ENCODE results near the gene C1QTNF6. TPM values are rescaled to one million over a fixed set of nuclear protein-coding genes. Genes with fewer than 3 reads are reported as not detected.
A peak's percentile ranks its signal among the peaks of the same experiment; 100 is the strongest.

Gene C1QTNF6
- total and polyA plus RNA-seq, 5 donors from 2014 or later: 1.6 to 13.6 (median 2.1) TPM

GRCh38 chr22:37188901-37189466, 937 bp upstream of the C1QTNF6 start:
- Histone ChIP-seq H3K27ac (ENCODE audit: insufficient read depth, low read length, poor library complexity, severe bottlenecking) (peak overlapping the region; percentile 62), H3K27me3 (ENCODE audit: control insufficient read depth, insufficient read depth, low read length) (no peaks in the 10 kb centered on the region), H3K9me3 (ENCODE audit: control insufficient read depth in 2 of 2, low read length in 2 of 2) (no peaks in the 10 kb centered on the region), H3K4me1 (ENCODE audit: control insufficient read depth, insufficient read depth, low read length, poor library complexity, severe bottlenecking) (peaks cover 68% of the 10 kb centered on the region), H3K4me3 (ENCODE audit: low read depth, low read length) (peak overlapping the region; percentile 49), H3K36me3 (ENCODE audit: control insufficient read depth, insufficient read depth, low read length) (no peaks in the 10 kb centered on the region)
- H3K27me3 Mint-ChIP-seq: no peaks in the 10 kb centered on the region
- peak overlapping the region; percentile 86 to 90 (median 89) for H3K27ac Mint-ChIP-seq
- no peaks in the 10 kb centered on the region for H3K9me3 Mint-ChIP-seq
- peaks cover 22 to 77% (median 52%) of the 10 kb centered on the region in 4 donors for H3K4me1 Mint-ChIP-seq
- peaks cover 5% of the 10 kb centered on the region for H3K36me3 Mint-ChIP-seq
- H3K4me3 Mint-ChIP-seq: peak overlapping the region; percentile 62 to 79 (median 76)
- peak in 1 of 3 donors; percentile 84 for DNase-seq
- ATAC-seq (ENCODE audit: low read depth in 2 of 2): no peak

- Histone ChIP-seq H3K4me3 (ENCODE audit: low read depth, low read length) (peak overlapping the region; percentile 68), H3K27me3 (ENCODE audit: control insufficient read depth, insufficient read depth, low read length) (no peaks in the 10 kb centered on the region), H3K4me1 (ENCODE audit: control insufficient read depth, insufficient read depth, low read length, poor library complexity, severe bottlenecking) (peaks cover 68% of the 10 kb centered on the region), H3K36me3 (ENCODE audit: control insufficient read depth, insufficient read depth, low read length) (no peaks in the 10 kb centered on the region), H3K27ac (ENCODE audit: insufficient read depth, low read length, poor library complexity, severe bottlenecking) (peak overlapping the region; percentile 62), H3K9me3 (ENCODE audit: control insufficient read depth in 2 of 2, low read length in 2 of 2) (no peaks in the 10 kb centered on the region)
- Mint-ChIP-seq H3K27ac (peak overlapping the region; percentile 63 to 93 (median 88)), H3K4me1 (peaks cover 15 to 76% (median 49%) of the 10 kb centered on the region in 4 donors), H3K9me3 (no peaks in the 10 kb centered on the region), H3K4me3 (peak overlapping the region in 3 of 4 donors; percentile 51 to 78 (median 58)), H3K27me3 (no peaks in the 10 kb centered on the region), H3K36me3 (peaks cover 5% of the 10 kb centered on the region)
- DNase-seq (no peak), ATAC-seq (ENCODE audit: low read depth in 2 of 2) (no peak)
These were observed 526 bp downstream of the C1QTNF6 start for GRCh38 chr22:37187552-37187890.

- H3K4me1 Mint-ChIP-seq: peaks cover 15 to 76% (median 45%) of the 10 kb centered on the region in 4 donors
- Histone ChIP-seq H3K36me3 (ENCODE audit: control insufficient read depth, insufficient read depth, low read length) (no peaks in the 10 kb centered on the region), H3K4me3 (ENCODE audit: low read depth, low read length) (peak overlapping the region; percentile 68), H3K9me3 (ENCODE audit: control insufficient read depth in 2 of 2, low read length in 2 of 2) (no peaks in the 10 kb centered on the region), H3K27ac (ENCODE audit: insufficient read depth, low read length, poor library complexity, severe bottlenecking) (peak overlapping the region; percentile 76), H3K4me1 (ENCODE audit: control insufficient read depth, insufficient read depth, low read length, poor library complexity, severe bottlenecking) (peaks cover 68% of the 10 kb centered on the region), H3K27me3 (ENCODE audit: control insufficient read depth, insufficient read depth, low read length) (no peaks in the 10 kb centered on the region)
- peak overlapping the region; percentile 88 to 99 (median 93) for H3K27ac Mint-ChIP-seq
- no peaks in the 10 kb centered on the region for H3K9me3 Mint-ChIP-seq
- no peaks in the 10 kb centered on the region for H3K27me3 Mint-ChIP-seq
- peak overlapping the region; percentile 13 to 82 (median 74) for H3K4me3 Mint-ChIP-seq
- ATAC-seq (ENCODE audit: low read depth in 2 of 2): no peak
- DNase-seq: no peak
- H3K36me3 Mint-ChIP-seq: peaks cover 5% of the 10 kb centered on the region
These were observed 987 bp downstream of the C1QTNF6 start for GRCh38 chr22:37186997-37187522.

- H3K27me3 Mint-ChIP-seq: no peaks in the 10 kb centered on the region
- H3K9me3 ChIP-seq (ENCODE audit: control insufficient read depth in 2 of 2, low read length in 2 of 2): no peaks in the 10 kb centered on the region
- peak overlapping the region; percentile 78 to 99 (median 93) for H3K27ac Mint-ChIP-seq
- no peaks in the 10 kb centered on the region for H3K9me3 Mint-ChIP-seq
- peaks cover 15 to 81% (median 48%) of the 10 kb centered on the region in 4 donors for H3K4me1 Mint-ChIP-seq
- H3K36me3 Mint-ChIP-seq: peaks cover 5% of the 10 kb centered on the region
- peak overlapping the region; percentile 68 for H3K4me3 ChIP-seq (ENCODE audit: low read depth, low read length)
- ATAC-seq (ENCODE audit: low read depth in 2 of 2) (peak; percentile 71 to 78), DNase-seq (peak; percentile 44 to 96 (median 84))
- H3K27ac ChIP-seq (ENCODE audit: insufficient read depth, low read length, poor library complexity, severe bottlenecking): peak overlapping the region; percentile 76
- H3K4me1 ChIP-seq (ENCODE audit: control insufficient read depth, insufficient read depth, low read length, poor library complexity, severe bottlenecking): peaks cover 68% of the 10 kb centered on the region
- peak overlapping the region; percentile 13 to 82 (median 74) for H3K4me3 Mint-ChIP-seq
- H3K27me3 ChIP-seq (ENCODE audit: control insufficient read depth, insufficient read depth, low read length): no peaks in the 10 kb centered on the region
- no peaks in the 10 kb centered on the region for H3K36me3 ChIP-seq (ENCODE audit: control insufficient read depth, insufficient read depth, low read length)
These were observed 1.6 kb downstream of the C1QTNF6 start for GRCh38 chr22:37186228-37186996.

GRCh38 chr22:37185646-37186227, 2.3 kb downstream of the C1QTNF6 start:
- no peaks in the 10 kb centered on the region for H3K9me3 ChIP-seq (ENCODE audit: control insufficient read depth in 2 of 2, low read length in 2 of 2)
- no peaks in the 10 kb centered on the region for H3K36me3 ChIP-seq (ENCODE audit: control insufficient read depth, insufficient read depth, low read length)
- H3K4me3 Mint-ChIP-seq: peak overlapping the region; percentile 13 to 82 (median 74)
- peaks cover 15 to 86% (median 48%) of the 10 kb centered on the region in 4 donors for H3K4me1 Mint-ChIP-seq
- peak overlapping the region; percentile 76 for H3K27ac ChIP-seq (ENCODE audit: insufficient read depth, low read length, poor library complexity, severe bottlenecking)
- peak overlapping the region; percentile 68 for H3K4me3 ChIP-seq (ENCODE audit: low read depth, low read length)
- DNase-seq: no peak
- no peaks in the 10 kb centered on the region for H3K27me3 ChIP-seq (ENCODE audit: control insufficient read depth, insufficient read depth, low read length)
- no peaks in the 10 kb centered on the region for H3K27me3 Mint-ChIP-seq
- no peaks in the 10 kb centered on the region for H3K9me3 Mint-ChIP-seq
- H3K4me1 ChIP-seq (ENCODE audit: control insufficient read depth, insufficient read depth, low read length, poor library complexity, severe bottlenecking): peaks cover 68% of the 10 kb centered on the region
- H3K27ac Mint-ChIP-seq: peak overlapping the region; percentile 78 to 99 (median 93)
- ATAC-seq (ENCODE audit: low read depth in 2 of 2): peak in 1 of 2 donors; percentile 19
- peaks cover 5% of the 10 kb centered on the region for H3K36me3 Mint-ChIP-seq

- Mint-ChIP-seq H3K4me1 (peaks cover 15 to 90% (median 48%) of the 10 kb centered on the region in 4 donors), H3K27ac (peak overlapping the region; percentile 73 to 99 (median 82)), H3K4me3 (peak overlapping the region; percentile 5 to 75 (median 46)), H3K9me3 (no peaks in the 10 kb centered on the region), H3K27me3 (no peaks in the 10 kb centered on the region), H3K36me3 (peaks cover 5% of the 10 kb centered on the region)
- no peaks in the 10 kb centered on the region for H3K9me3 ChIP-seq (ENCODE audit: control insufficient read depth in 2 of 2, low read length in 2 of 2)
- H3K27ac ChIP-seq (ENCODE audit: insufficient read depth, low read length, poor library complexity, severe bottlenecking): peak overlapping the region; percentile 76
- H3K36me3 ChIP-seq (ENCODE audit: control insufficient read depth, insufficient read depth, low read length): no peaks in the 10 kb centered on the region
- no peaks in the 10 kb centered on the region for H3K27me3 ChIP-seq (ENCODE audit: control insufficient read depth, insufficient read depth, low read length)
- peaks cover 68% of the 10 kb centered on the region for H3K4me1 ChIP-seq (ENCODE audit: control insufficient read depth, insufficient read depth, low read length, poor library complexity, severe bottlenecking)
- ATAC-seq (ENCODE audit: low read depth in 2 of 2) (no peak), DNase-seq (no peak)
- H3K4me3 ChIP-seq (ENCODE audit: low read depth, low read length): no peak overlapping the region
These were observed 3.1 kb downstream of the C1QTNF6 start for GRCh38 chr22:37184816-37185541.

- ATAC-seq (ENCODE audit: low read depth in 2 of 2) (no peak), DNase-seq (no peak)
- Histone ChIP-seq H3K4me3 (ENCODE audit: low read depth, low read length) (no peak overlapping the region), H3K27me3 (ENCODE audit: control insufficient read depth, insufficient read depth, low read length) (no peaks in the 10 kb centered on the region), H3K27ac (ENCODE audit: insufficient read depth, low read length, poor library complexity, severe bottlenecking) (no peak overlapping the region), H3K9me3 (ENCODE audit: control insufficient read depth in 2 of 2, low read length in 2 of 2) (no peaks in the 10 kb centered on the region), H3K36me3 (ENCODE audit: control insufficient read depth, insufficient read depth, low read length) (no peaks in the 10 kb centered on the region), H3K4me1 (ENCODE audit: control insufficient read depth, insufficient read depth, low read length, poor library complexity, severe bottlenecking) (peaks cover 66% of the 10 kb centered on the region)
- Mint-ChIP-seq H3K4me1 (peaks cover 15 to 85% (median 44%) of the 10 kb centered on the region in 4 donors), H3K27me3 (no peaks in the 10 kb centered on the region), H3K36me3 (peaks cover 2% of the 10 kb centered on the region), H3K4me3 (peak overlapping the region in 1 of 4 donors; percentile 47), H3K9me3 (no peaks in the 10 kb centered on the region), H3K27ac (peak overlapping the region in 1 of 3 donors; percentile 73)
These were observed 3.7 kb downstream of the C1QTNF6 start for GRCh38 chr22:37184380-37184755.

Data from CD4-positive, CD25-positive, alpha-beta regulatory T cell (primary cell).